Psoas muscle (tissue), 8 donors: ENCODE results near the gene NTN4. TPM values are rescaled to one million over a fixed set of nuclear protein-coding genes. Genes with fewer than 3 reads are reported as not detected.
"Not testable (repeated sequence)": the region's sequence is repeated elsewhere in the genome, so short reads cannot be mapped to it uniquely, and the experiment has no call there.

Experiments used
- ATAC-seq, 4 donors: fragments of 200-7000 bp; cut with Tn5 transposase; one replicate each; pipeline ENCODE4 v1.9.1; 2020; ENCODE audit warnings: moderate library complexity in 3 of 4, mild to moderate bottlenecking in 2 of 4
- DNase-seq, 2 donors: peaks; one replicate each; pipeline ENCODE4 v3.0.0-alpha.2; 2020
- H3K27ac ChIP-seq: fragments of 200-600 bp; one replicate; pipeline ENCODE4 v1.8.0; 2022
- H3K27me3 ChIP-seq, 3 donors: fragments of 200-600 bp in 1 of 3; one replicate each; pipeline versions ENCODE4 v1.6.1 to v1.8.0; 2013 to 2022; ENCODE audit warnings: low read length in 2 of 3, mild to moderate bottlenecking in 2 of 3, moderate library complexity in 1 of 3; ENCODE audit not compliant: insufficient read depth in 3 of 3
- H3K36me3 ChIP-seq, 2 donors: fragments of 200-600 bp in 1 of 2; one replicate each; pipeline versions ENCODE4 v1.6.1 to v1.8.0; 2013 to 2022; ENCODE audit warnings: low read depth in 1 of 2, mild to moderate bottlenecking in 1 of 2, moderate library complexity in 1 of 2; ENCODE audit not compliant: insufficient read depth in 1 of 2
- H3K4me1 ChIP-seq: fragments of 200-600 bp; one replicate; pipeline ENCODE4 v1.8.0; 2022
- H3K4me3 ChIP-seq: fragments of 200-600 bp; one replicate; pipeline ENCODE4 v1.8.0; 2022; ENCODE audit warnings: mild to moderate bottlenecking
- H3K9me3 ChIP-seq: fragments of 200-600 bp; one replicate; pipeline ENCODE4 v1.8.0; 2022
- WGBS, 3 donors: extraction: QIAGEN DNeasy Blood & Tissue Kit; methylation state at CpG; one replicate each; pipeline versions ENCODE4 v1.1.6 to v1.1.7; 2013; 5-methylcytosine and 5-hydroxymethylcytosine counted together
- intact Hi-C, 2 donors: fragments of 100-400 bp; cut with DNase I; formaldehyde crosslinking; loops; one replicate each; pipeline versions ENCODE4 v1.11.0 to v1.14.2; 2022
- polyA plus RNA-seq, 3 donors: library from polyadenylated mRNA; stranded (reverse); fragments of 200-250 nt; gene quantifications; one replicate each; pipeline ENCODE4 v1.2.3, GENCODE V29; 2013
- total RNA-seq, 4 donors: library from RNA; stranded (reverse); fragmentation: NEBNext Ultra II Directional in 2 of 4; extraction: Animal tissue kit (Norgen Biotek cat#: 25700) in 2 of 4; gene quantifications; one replicate each; pipeline versions ENCODE4 v1.2.1 to v1.2.4, GENCODE V29; 2021 to 2023
- TF ChIP-seq, protein P1 (sequence below): fragments of 200-600 bp; IDR thresholded peaks from one replicate; pipeline ENCODE4 v1.8.0; 2022; ENCODE audit warnings: antibody characterized with exemption
- donor health status: healthy with polysubstance abuse.
- donor health status: DM: no; HTN: no; CAD: no; lungs with moderate emphysema.
- donor health status: Bipolar disorder and iron deficiency.
- donor health status: healthy.
- donor health status: DM: yes; HTN: yes; CAD: no.
- donor health status: DM: no; HTN: no; CAD: no.
- donor health status: DM: no; HTN: no; CAD: no.
- donor health status: DM: yes; HTN: yes; CAD: no.

The NTN4 gene
- total and polyA plus RNA-seq, 7 donors: 2.9 to 13.3 (median 4.2) TPM

GRCh38 chr12:95681210-95681765 lies 109.3 kb downstream of the NTN4 start:
- Histone ChIP-seq H3K4me1 (no peaks in the 10 kb centered on the region), H3K27me3 (no peaks in the 10 kb centered on the region), H3K9me3 (peaks cover 5% of the 10 kb centered on the region), H3K4me3 (no peak overlapping the region), H3K36me3 (no peaks in the 10 kb centered on the region), H3K27ac (no peak overlapping the region)
- ATAC-seq (no peak), DNase-seq (no peak)
- TF ChIP-seq, protein P1, sequence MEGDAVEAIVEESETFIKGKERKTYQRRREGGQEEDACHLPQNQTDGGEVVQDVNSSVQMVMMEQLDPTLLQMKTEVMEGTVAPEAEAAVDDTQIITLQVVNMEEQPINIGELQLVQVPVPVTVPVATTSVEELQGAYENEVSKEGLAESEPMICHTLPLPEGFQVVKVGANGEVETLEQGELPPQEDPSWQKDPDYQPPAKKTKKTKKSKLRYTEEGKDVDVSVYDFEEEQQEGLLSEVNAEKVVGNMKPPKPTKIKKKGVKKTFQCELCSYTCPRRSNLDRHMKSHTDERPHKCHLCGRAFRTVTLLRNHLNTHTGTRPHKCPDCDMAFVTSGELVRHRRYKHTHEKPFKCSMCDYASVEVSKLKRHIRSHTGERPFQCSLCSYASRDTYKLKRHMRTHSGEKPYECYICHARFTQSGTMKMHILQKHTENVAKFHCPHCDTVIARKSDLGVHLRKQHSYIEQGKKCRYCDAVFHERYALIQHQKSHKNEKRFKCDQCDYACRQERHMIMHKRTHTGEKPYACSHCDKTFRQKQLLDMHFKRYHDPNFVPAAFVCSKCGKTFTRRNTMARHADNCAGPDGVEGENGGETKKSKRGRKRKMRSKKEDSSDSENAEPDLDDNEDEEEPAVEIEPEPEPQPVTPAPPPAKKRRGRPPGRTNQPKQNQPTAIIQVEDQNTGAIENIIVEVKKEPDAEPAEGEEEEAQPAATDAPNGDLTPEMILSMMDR: no peak
- intact Hi-C loops: no loop called here
- WGBS, 3 donors: 87 to 95% (median 94%) methylated on average over 4 of the region's 4 CpGs

DNA sequence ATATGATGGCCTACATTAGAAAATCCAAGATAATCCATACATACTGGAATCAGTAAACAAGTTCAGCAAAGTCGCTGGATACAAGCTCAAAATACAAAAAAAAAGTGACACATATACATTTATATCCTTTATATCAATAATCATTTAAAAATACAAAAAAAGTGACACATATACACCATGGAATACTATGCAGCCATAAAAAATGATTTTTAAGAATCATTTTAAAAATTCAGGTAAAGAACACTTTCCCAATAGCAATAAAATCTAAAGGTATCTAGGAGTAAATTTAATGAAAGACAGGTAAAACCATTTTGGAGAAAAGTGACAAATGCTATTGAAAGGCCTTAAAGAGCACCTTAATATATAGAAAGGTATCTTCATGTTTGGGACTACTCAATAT lies 111.9 kb downstream of the NTN4 start:
- ATAC-seq: no peak
- no peaks in the 10 kb centered on the region for H3K36me3 ChIP-seq
- H3K9me3 ChIP-seq: peaks cover 5% of the 10 kb centered on the region
- H3K4me1 ChIP-seq: no peaks in the 10 kb centered on the region
- H3K4me3 ChIP-seq: no peak overlapping the region
- DNase-seq: no peak
- WGBS, 3 donors: 98 to 100% (median 100%) methylated on average over 1 of the region's 1 CpG
- intact Hi-C loops: no loop called here
- H3K27ac ChIP-seq: no peak overlapping the region
- TF ChIP-seq, protein P1: no peak
- no peaks in the 10 kb centered on the region for H3K27me3 ChIP-seq

DNA sequence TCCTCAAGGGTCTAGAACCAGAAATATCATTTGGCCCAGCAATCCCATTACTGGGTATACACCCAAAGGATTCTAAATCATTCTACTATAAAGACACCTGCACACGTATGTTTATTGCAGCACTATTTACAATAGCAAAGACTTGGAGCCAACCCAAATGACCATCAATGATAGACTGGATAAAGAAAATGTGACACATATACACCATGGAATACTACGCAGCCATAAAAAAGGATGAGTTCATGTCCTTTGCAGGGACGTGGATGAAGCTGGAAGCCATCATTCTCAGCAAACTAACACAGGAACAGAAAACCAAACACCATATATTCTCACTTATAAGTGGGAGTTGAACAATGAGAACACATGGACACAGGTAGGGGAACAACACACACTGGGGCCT lies 112.8 kb downstream of the NTN4 start:
- H3K9me3 ChIP-seq, H3K27ac ChIP-seq, ATAC-seq, H3K27me3 ChIP-seq, intact Hi-C loops, H3K36me3 ChIP-seq, H3K4me1 ChIP-seq, DNase-seq, H3K4me3 ChIP-seq: not testable (repeated sequence)
- WGBS, 3 donors: 87 to 96% (median 90%) methylated on average over 2 to 3 of the region's 3 CpGs

DNA sequence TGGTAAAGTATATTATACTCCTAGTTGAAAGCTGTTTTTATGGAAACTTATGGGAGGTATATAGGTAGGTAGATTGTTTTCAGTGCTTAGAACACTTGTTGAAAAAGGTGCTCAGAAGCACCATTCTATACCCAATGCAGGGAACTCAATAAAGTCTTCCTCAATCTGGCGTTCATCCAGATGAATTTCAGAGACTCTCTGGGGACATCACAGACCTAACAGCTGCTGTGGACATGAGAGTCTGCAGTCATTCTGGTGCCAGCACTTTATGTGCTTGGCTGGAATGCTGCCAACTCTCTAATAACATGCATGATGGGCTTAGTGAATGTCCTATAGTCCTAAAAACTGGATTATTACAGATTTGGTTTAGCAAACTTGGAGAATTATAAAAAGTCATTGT lies 115.9 kb downstream of the NTN4 start:
- intact Hi-C loops: no loop called here
- no peaks in the 10 kb centered on the region for H3K27me3 ChIP-seq
- no peak overlapping the region for H3K27ac ChIP-seq
- DNase-seq (no peak), ATAC-seq (no peak)
- no peak overlapping the region for H3K4me3 ChIP-seq
- TF ChIP-seq, protein P1: no peak
- peaks cover 5% of the 10 kb centered on the region for H3K9me3 ChIP-seq
- 4 to 19% (median 7%) methylated on average over 1 of the region's 1 CpG for WGBS, 3 donors
- H3K36me3 ChIP-seq: no peaks in the 10 kb centered on the region
- H3K4me1 ChIP-seq: no peaks in the 10 kb centered on the region

DNA sequence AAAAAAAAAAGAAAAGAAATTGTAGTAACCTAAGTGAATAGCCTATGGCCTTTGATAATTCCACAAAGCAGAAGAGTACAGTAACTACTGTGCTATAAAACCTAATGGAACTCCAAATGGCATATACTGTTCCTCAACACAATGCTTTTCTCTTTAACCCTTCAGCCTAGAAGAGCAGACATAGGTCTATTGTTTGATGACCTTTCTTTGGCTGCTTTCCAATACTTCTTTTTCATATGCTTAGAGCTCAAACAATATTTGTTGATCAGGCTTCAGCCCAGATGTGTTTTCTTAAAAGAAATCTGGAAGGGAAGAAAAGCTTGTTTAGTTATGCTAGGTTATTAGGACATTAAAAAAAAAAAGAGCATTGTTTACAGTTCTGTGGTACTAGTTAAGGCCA lies 116.4 kb downstream of the NTN4 start:
- Histone ChIP-seq H3K27me3 (no peaks in the 10 kb centered on the region), H3K9me3 (peaks cover 5% of the 10 kb centered on the region), H3K4me3 (no peak overlapping the region), H3K4me1 (no peaks in the 10 kb centered on the region), H3K27ac (no peak overlapping the region), H3K36me3 (no peaks in the 10 kb centered on the region)
- intact Hi-C loops: no loop called here
- DNase-seq: no peak
- ATAC-seq: no peak
- TF ChIP-seq, protein P1: no peak
